ENCODE measurements around the gene AP4S1.
"Not testable (repeated sequence)": the region's sequence is repeated elsewhere in the genome, so short reads cannot be mapped to it uniquely, and the experiment has no call there.

Gene AP4S1

DNA sequence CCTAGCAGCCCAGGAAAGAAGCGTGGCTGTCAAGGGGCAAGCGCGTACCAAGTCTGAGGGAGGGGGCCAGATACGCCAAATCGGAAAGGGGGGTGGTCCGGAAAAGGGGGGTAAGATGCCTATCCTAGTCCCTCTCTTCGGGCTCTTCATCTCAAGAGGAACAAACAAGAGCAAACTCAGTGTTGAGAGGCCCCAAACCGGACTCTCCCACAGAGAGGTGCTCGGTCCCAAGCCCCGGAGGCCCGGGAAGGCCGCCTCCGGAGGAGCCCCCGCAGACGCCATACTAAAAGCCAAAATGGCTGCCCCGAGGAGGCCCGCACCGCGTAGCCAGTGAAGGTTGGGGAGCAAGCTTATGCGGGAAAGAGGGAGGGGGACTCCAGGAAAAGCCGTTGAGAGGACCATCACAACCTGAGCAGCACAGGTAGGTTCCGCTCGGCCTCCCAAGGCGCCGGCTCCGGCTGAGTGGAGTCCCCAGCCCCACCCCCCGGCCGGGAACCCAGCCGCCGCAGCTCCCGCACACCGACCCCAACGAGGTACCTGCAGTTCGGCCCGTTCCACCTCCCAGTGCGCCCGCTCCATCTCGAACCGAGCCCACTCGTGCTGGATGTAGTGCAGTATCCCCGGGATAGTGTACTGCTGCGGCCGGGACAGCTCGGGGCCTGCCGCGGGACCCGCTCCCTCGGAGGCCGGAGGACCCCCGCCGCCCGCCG is at the start of gene AP4S1:
AP4S1 (plus strand) TSS at position 283 of the 710 bp plus-strand sequence. CDS start 40,548 bp downstream, outside the sequence.
- peak; percentile 44 for DNase-seq (ENCODE audit: low read depth)

- DNase-seq (ENCODE audit: low read depth), result no peak
Observed at GRCh38 chr14:30977752-30978151, 47.7 kb upstream of the AP4S1 start.

DNA sequence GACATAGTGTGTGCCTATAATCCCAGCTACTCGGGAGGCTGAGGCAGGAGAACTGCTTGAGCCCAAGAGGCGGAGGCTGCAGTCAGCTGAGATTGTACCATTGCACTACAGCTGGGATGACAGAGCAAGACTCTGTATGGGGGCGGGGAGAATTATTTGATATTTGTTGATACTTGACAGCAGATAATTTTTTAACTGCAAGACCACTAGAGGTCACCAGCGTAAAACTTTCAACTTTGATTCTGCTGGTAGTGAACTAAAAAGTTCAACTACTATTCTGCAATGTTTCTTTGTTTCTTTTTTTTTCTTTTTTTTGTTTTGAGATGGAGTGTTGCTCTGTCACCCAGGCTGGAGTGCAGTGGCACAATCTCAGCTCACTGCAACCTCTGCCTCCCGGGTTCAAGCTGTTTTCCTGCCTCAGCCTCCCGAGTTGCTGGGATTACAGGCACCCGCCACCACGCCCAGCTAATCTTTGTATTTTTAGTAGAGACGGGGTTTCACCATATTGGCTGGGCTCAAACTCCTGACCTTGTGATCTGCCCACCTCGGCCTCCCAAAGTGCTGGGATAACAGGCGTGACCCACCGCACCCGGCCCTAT is 45.2 kb upstream of the AP4S1 start:
- peak; percentile 36 for DNase-seq (ENCODE audit: low read depth)

- no peak for DNase-seq (ENCODE audit: low read depth)
Observed at GRCh38 chr14:30980980-30981379, 44.5 kb upstream of the AP4S1 start.

- DNase-seq (ENCODE audit: low read depth), result no peak
Observed at GRCh38 chr14:30982533-30982932, 42.9 kb upstream of the AP4S1 start.

- no peak for DNase-seq (ENCODE audit: low read depth)
Observed at GRCh38 chr14:30983858-30984257, 41.6 kb upstream of the AP4S1 start.

GRCh38 chr14:30985796-30986195 is 39.7 kb upstream of the AP4S1 start:
- no peak for DNase-seq (ENCODE audit: low read depth)

DNA sequence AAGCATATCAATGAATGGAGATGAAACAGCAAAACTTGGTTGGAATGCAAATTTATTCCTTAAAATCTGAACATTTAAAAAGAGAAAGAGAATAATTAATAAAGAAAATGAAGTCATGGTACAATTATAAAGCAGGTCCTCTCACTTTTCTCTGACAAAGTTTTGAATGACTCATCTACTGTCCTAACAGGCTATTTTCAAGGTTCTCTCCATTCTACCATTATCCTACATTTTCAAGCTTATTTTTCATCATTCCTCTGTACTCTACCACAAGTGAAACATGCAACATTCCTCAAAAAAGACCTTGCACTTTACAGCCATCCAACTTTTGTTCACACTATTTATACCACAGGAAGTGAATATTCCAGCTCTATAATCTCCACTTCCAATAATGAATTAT is 36.9 kb upstream of the AP4S1 start:
- DNase-seq (ENCODE audit: low read depth), result no peak

- no peak for DNase-seq (ENCODE audit: low read depth)
Observed at GRCh38 chr14:30990770-30991169, 34.7 kb upstream of the AP4S1 start.

GRCh38 chr14:30991408-30991807 is 34.0 kb upstream of the AP4S1 start:
- no peak for DNase-seq (ENCODE audit: low read depth)

DNA sequence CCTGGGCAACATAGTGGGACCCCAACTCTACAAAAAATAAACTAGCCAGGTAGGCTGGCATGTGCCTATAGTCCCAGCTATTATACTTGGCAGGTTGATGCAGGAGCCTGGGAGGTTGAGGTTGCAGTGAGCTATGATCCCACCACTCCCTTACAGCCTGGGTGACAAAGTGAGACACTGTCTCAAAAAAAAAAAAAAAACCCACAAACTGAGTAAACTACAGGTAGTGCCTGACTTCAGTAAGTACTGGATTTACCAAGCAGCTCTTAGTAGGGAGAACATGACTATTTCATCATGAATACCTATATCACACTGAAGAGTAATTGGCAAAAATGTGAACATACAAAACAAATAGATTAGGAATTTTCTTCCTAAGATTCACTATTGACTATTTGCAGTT is 32.4 kb upstream of the AP4S1 start:
- DNase-seq (ENCODE audit: low read depth), result no peak

GRCh38 chr14:30994681-30995620 is 30.5 kb upstream of the AP4S1 start:
- DNase-seq (ENCODE audit: low read depth), result no peak

GRCh38 chr14:30995689-30996088 is 29.8 kb upstream of the AP4S1 start:
- DNase-seq (ENCODE audit: low read depth), result no peak

GRCh38 chr14:30996892-30997659 is 28.4 kb upstream of the AP4S1 start:
- DNase-seq (ENCODE audit: low read depth), result no peak

GRCh38 chr14:30998100-30998706 is 27.2 kb upstream of the AP4S1 start:
- no peak for DNase-seq (ENCODE audit: low read depth)

GRCh38 chr14:30999038-30999773 is 26.2 kb upstream of the AP4S1 start:
- DNase-seq (ENCODE audit: low read depth), result no peak

- no peak for DNase-seq (ENCODE audit: low read depth)
Observed at GRCh38 chr14:31000629-31001338, 24.7 kb upstream of the AP4S1 start.

- DNase-seq (ENCODE audit: low read depth), result no peak
Observed at GRCh38 chr14:31001339-31001658, 24.1 kb upstream of the AP4S1 start.

- no peak for DNase-seq (ENCODE audit: low read depth)
Observed at GRCh38 chr14:31003284-31003683, 22.2 kb upstream of the AP4S1 start.

DNA sequence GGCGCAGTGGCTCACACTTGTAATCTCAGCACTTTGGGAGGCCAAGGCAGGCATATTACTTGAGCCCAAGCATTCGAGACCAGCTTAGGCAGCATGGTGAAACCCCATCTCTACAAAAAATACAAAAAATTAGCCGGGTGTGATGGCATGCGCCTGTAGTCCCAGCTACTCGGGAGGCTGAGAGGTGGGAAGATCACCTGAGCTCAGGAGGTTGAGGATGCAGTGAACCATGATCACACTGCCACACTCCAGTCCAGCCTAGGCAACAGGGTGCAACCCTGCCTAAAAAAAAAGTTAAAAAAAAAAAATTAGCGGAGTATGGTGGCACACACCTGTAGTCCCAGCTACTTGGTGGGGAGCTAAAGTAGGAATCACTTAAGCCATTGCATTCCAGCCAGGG is 21.4 kb upstream of the AP4S1 start:
- not testable (repeated sequence) for DNase-seq (ENCODE audit: low read depth)
